T-helper 2 cell treated with Interferon-gamma antibody and Interleukin-4, amounts not matched to agents 5 μg/mL and 100 μg/mL, for 36 hours (primary cell): ENCODE results near the gene PPP1R1B.

ENCODE experiments used
- DNase-seq: peaks from one replicate; pipeline ENCODE4 v3.0.0; 2021; ENCODE audit warnings: low spot score
- H3K27ac Mint-ChIP-seq: one replicate; pipeline ENCODE4 v1.8.0; 2021; ENCODE audit warnings: mild to moderate bottlenecking, mixed read lengths
- H3K27me3 Mint-ChIP-seq: one replicate; pipeline ENCODE4 v1.8.0; 2021; ENCODE audit warnings: low read depth, mixed read lengths
- H3K36me3 Mint-ChIP-seq: one replicate; pipeline ENCODE4 v1.8.0; 2021; ENCODE audit warnings: low read depth, mixed read lengths
- H3K4me1 Mint-ChIP-seq: one replicate; pipeline ENCODE4 v1.8.0; 2021; ENCODE audit warnings: low read depth, mixed read lengths
- H3K4me3 Mint-ChIP-seq: one replicate; pipeline ENCODE4 v1.8.0; 2022; ENCODE audit warnings: mild to moderate bottlenecking, moderate library complexity, mixed read lengths
- H3K9me3 Mint-ChIP-seq: one replicate; pipeline ENCODE4 v1.8.0; 2021; ENCODE audit warnings: mixed read lengths

Gene PPP1R1B

GRCh38 chr17:39627712-39628516 is 1.2 kb downstream of the PPP1R1B start:
- H3K27ac Mint-ChIP-seq = no peak overlapping the region
- H3K9me3 Mint-ChIP-seq = no peaks in the 10 kb centered on the region
- no peak overlapping the region for H3K4me3 Mint-ChIP-seq
- no peaks in the 10 kb centered on the region for H3K36me3 Mint-ChIP-seq
- no peak for DNase-seq
- peaks cover 63% of the 10 kb centered on the region for H3K27me3 Mint-ChIP-seq
- H3K4me1 Mint-ChIP-seq = peaks cover 10% of the 10 kb centered on the region

GRCh38 chr17:39628655-39629493 is 2.1 kb downstream of the PPP1R1B start:
- Mint-ChIP-seq H3K36me3 (no peaks in the 10 kb centered on the region), H3K9me3 (no peaks in the 10 kb centered on the region), H3K27ac (no peak overlapping the region), H3K4me1 (peaks cover 6% of the 10 kb centered on the region), H3K4me3 (no peak overlapping the region), H3K27me3 (peaks cover 57% of the 10 kb centered on the region)
- no peak for DNase-seq

- H3K4me3 Mint-ChIP-seq = no peak overlapping the region
- H3K4me1 Mint-ChIP-seq = peaks cover 10% of the 10 kb centered on the region
- H3K36me3 Mint-ChIP-seq = no peaks in the 10 kb centered on the region
- H3K9me3 Mint-ChIP-seq = no peaks in the 10 kb centered on the region
- no peak for DNase-seq
- H3K27me3 Mint-ChIP-seq = peaks cover 55% of the 10 kb centered on the region
- no peak overlapping the region for H3K27ac Mint-ChIP-seq
These were observed 2.7 kb downstream of the PPP1R1B start for GRCh38 chr17:39629494-39629880.

GRCh38 chr17:39629898-39630297 is 3.1 kb downstream of the PPP1R1B start:
- Mint-ChIP-seq H3K4me1 (peaks cover 10% of the 10 kb centered on the region), H3K36me3 (no peaks in the 10 kb centered on the region), H3K4me3 (no peak overlapping the region), H3K27me3 (peaks cover 51% of the 10 kb centered on the region), H3K9me3 (no peaks in the 10 kb centered on the region), H3K27ac (no peak overlapping the region)
- no peak for DNase-seq

- Mint-ChIP-seq H3K9me3 (no peaks in the 10 kb centered on the region), H3K36me3 (no peaks in the 10 kb centered on the region), H3K4me3 (no peak overlapping the region), H3K4me1 (peaks cover 15% of the 10 kb centered on the region), H3K27ac (peak overlapping the region; percentile 13), H3K27me3 (peaks cover 36% of the 10 kb centered on the region)
- no peak for DNase-seq
These were observed 4.7 kb downstream of the PPP1R1B start for GRCh38 chr17:39631403-39631802.

- peaks cover 30% of the 10 kb centered on the region for H3K27me3 Mint-ChIP-seq
- peaks cover 17% of the 10 kb centered on the region for H3K4me1 Mint-ChIP-seq
These were observed 5.6 kb downstream of the PPP1R1B start for GRCh38 chr17:39632153-39632941.

GRCh38 chr17:39633570-39634183 is 6.9 kb downstream of the PPP1R1B start:
- peaks cover 5% of the 10 kb centered on the region for H3K36me3 Mint-ChIP-seq
- peaks cover 20% of the 10 kb centered on the region for H3K27me3 Mint-ChIP-seq
- no peak overlapping the region for H3K27ac Mint-ChIP-seq
- no peak overlapping the region for H3K4me3 Mint-ChIP-seq
- H3K4me1 Mint-ChIP-seq = peaks cover 28% of the 10 kb centered on the region
- DNase-seq = no peak
- no peaks in the 10 kb centered on the region for H3K9me3 Mint-ChIP-seq

More at GRCh38 chr17:39632153-39632941, 5.6 kb downstream of the PPP1R1B start:
- no peaks in the 10 kb centered on the region for H3K36me3 Mint-ChIP-seq
- no peak for DNase-seq
- H3K4me3 Mint-ChIP-seq = no peak overlapping the region
- no peaks in the 10 kb centered on the region for H3K9me3 Mint-ChIP-seq
- no peak overlapping the region for H3K27ac Mint-ChIP-seq

- Mint-ChIP-seq H3K27ac (no peak overlapping the region), H3K27me3 (peaks cover 14% of the 10 kb centered on the region), H3K9me3 (no peaks in the 10 kb centered on the region), H3K4me3 (no peak overlapping the region), H3K36me3 (peaks cover 5% of the 10 kb centered on the region), H3K4me1 (peaks cover 34% of the 10 kb centered on the region)
- DNase-seq = no peak
These were observed 7.7 kb downstream of the PPP1R1B start for GRCh38 chr17:39634384-39634871.

- H3K4me1 Mint-ChIP-seq = peaks cover 41% of the 10 kb centered on the region
- peaks cover 5% of the 10 kb centered on the region for H3K36me3 Mint-ChIP-seq
- no peak overlapping the region for H3K27ac Mint-ChIP-seq
- no peaks in the 10 kb centered on the region for H3K9me3 Mint-ChIP-seq
- H3K4me3 Mint-ChIP-seq = peak overlapping the region; percentile 94
- H3K27me3 Mint-ChIP-seq = peaks cover 11% of the 10 kb centered on the region
- no peak for DNase-seq
These were observed 8.9 kb downstream of the PPP1R1B start for GRCh38 chr17:39635614-39636176.

- Mint-ChIP-seq H3K4me1 (peaks cover 41% of the 10 kb centered on the region), H3K27ac (peak overlapping the region; percentile 41), H3K9me3 (no peaks in the 10 kb centered on the region), H3K36me3 (peaks cover 5% of the 10 kb centered on the region), H3K4me3 (peak overlapping the region; percentile 94), H3K27me3 (peaks cover 5% of the 10 kb centered on the region)
- no peak for DNase-seq
These were observed 9.8 kb downstream of the PPP1R1B start for GRCh38 chr17:39636587-39636926.

GRCh38 chr17:39636927-39637736 is 10.4 kb downstream of the PPP1R1B start, which contains the start of gene STARD3:
Gene STARD3 (plus strand): TSS chr17:39637144. CDS start chr17:39653532, 16,388 bp downstream.
- Mint-ChIP-seq H3K36me3 (peaks cover 5% of the 10 kb centered on the region), H3K4me1 (peaks cover 37% of the 10 kb centered on the region), H3K9me3 (no peaks in the 10 kb centered on the region), H3K4me3 (peak within 1 kb of the TSS; percentile 94), H3K27ac (peak within 1 kb of the TSS; percentile 81), H3K27me3 (no peaks in the 10 kb centered on the region)
- peak; percentile 88 for DNase-seq

- peak overlapping the region; percentile 94 for H3K4me3 Mint-ChIP-seq
- H3K27ac Mint-ChIP-seq = peak overlapping the region; percentile 81
- peaks cover 5% of the 10 kb centered on the region for H3K36me3 Mint-ChIP-seq
- H3K4me1 Mint-ChIP-seq = peaks cover 46% of the 10 kb centered on the region
- no peak for DNase-seq
- H3K9me3 Mint-ChIP-seq = no peaks in the 10 kb centered on the region
- H3K27me3 Mint-ChIP-seq = no peaks in the 10 kb centered on the region
These were observed 11.6 kb downstream of the PPP1R1B start for GRCh38 chr17:39638317-39638716.
